Endothelial cell (in vitro differentiated cells): ENCODE data around the gene PLCB3. TPM values are rescaled to one million over a fixed set of nuclear protein-coding genes. Genes with fewer than 3 reads are reported as not detected.

Experiments
- DNase-seq: peaks from one replicate; pipeline ENCODE4 v3.0.0; 2021; ENCODE audit warnings: low spot score
- H3K27ac Mint-ChIP-seq: one replicate; pipeline ENCODE4 v1.8.0; 2021; ENCODE audit warnings: mixed read lengths, inconsistent platforms; ENCODE audit not compliant: unreplicated experiment
- H3K27me3 Mint-ChIP-seq: one replicate; pipeline ENCODE4 v1.8.0; 2021; ENCODE audit warnings: mild to moderate bottlenecking, moderate library complexity, mixed read lengths, inconsistent platforms; ENCODE audit not compliant: unreplicated experiment
- H3K36me3 Mint-ChIP-seq: one replicate; pipeline ENCODE4 v1.8.0; 2021; ENCODE audit warnings: mild to moderate bottlenecking, low read depth, mixed read lengths, inconsistent platforms; ENCODE audit not compliant: unreplicated experiment
- H3K4me1 Mint-ChIP-seq: one replicate; pipeline ENCODE4 v1.8.0; 2021; ENCODE audit warnings: mild to moderate bottlenecking, mixed read lengths, inconsistent platforms; ENCODE audit not compliant: unreplicated experiment
- H3K4me3 Mint-ChIP-seq: one replicate; pipeline ENCODE4 v1.8.0; 2021; ENCODE audit warnings: mild to moderate bottlenecking, mixed read lengths, inconsistent platforms; ENCODE audit not compliant: unreplicated experiment
- H3K9me3 Mint-ChIP-seq: one replicate; pipeline ENCODE4 v1.8.0; 2021; ENCODE audit warnings: mixed read lengths, inconsistent platforms; ENCODE audit not compliant: unreplicated experiment
- total RNA-seq: library from RNA; stranded (reverse); fragmentation: NEBNext Ultra II Directional; extraction: Animal tissue kit (Norgen Biotek cat#: 25700); gene quantifications from one replicate; pipeline ENCODE4 v1.2.1, GENCODE V29; 2021; ENCODE audit not compliant: unreplicated experiment
- TF ChIP-seq, protein P1 (sequence below): fragments of 200-600 bp; sonication (generic); IDR thresholded peaks from one replicate; pipeline ENCODE4 v1.5.0; 2021; ENCODE audit warnings: antibody characterized with exemption; ENCODE audit not compliant: unreplicated experiment

The PLCB3 gene
- total RNA-seq, 1 donor from 2014 or later, result 51.0 TPM

DNA sequence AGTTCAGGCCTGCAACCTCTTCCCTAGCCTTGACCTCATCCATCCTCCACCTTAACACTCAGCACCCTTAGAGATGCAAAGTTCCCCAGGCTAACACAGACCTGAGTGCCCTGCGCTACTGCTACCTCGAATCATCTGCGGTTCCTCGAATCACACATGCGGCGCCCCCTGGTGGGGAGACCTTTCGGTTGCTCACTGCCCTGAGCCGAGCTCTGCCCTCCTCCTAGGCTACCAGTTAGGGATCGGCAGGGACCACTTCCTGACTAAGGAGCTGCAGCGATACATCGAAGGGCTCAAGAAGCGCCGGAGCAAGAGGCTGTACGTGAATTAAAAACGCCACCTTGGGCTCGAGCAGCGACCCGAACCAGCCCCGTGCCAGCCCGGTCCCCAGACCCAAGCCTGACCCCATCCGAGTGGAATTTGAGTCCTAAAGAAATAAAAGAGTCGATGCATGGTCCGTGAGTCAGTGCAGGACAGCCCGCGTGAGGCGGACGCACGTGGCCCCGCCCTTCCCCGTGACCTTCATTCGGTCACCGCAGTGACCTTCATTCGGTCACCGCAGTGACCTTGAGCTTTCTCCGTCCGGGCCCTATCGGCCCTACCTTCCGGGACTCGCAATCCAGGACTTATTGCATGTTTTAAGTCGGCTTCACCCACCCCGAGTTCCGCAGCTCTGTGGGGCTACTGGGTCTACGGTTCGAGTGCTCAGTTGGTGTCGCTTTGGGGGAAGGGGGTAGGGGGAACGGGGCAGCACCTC, 53.2 kb downstream of the PLCB3 start:
- no peak overlapping the region for H3K27ac Mint-ChIP-seq
- H3K27me3 Mint-ChIP-seq, result peaks cover 6% of the 10 kb centered on the region
- peaks cover 10% of the 10 kb centered on the region for H3K4me1 Mint-ChIP-seq
- peak overlapping the region; percentile 89 for H3K4me3 Mint-ChIP-seq
- no peaks in the 10 kb centered on the region for H3K9me3 Mint-ChIP-seq
- peak; percentile 96 for DNase-seq
- H3K36me3 Mint-ChIP-seq, result peaks cover 8% of the 10 kb centered on the region
- TF ChIP-seq, protein P1, sequence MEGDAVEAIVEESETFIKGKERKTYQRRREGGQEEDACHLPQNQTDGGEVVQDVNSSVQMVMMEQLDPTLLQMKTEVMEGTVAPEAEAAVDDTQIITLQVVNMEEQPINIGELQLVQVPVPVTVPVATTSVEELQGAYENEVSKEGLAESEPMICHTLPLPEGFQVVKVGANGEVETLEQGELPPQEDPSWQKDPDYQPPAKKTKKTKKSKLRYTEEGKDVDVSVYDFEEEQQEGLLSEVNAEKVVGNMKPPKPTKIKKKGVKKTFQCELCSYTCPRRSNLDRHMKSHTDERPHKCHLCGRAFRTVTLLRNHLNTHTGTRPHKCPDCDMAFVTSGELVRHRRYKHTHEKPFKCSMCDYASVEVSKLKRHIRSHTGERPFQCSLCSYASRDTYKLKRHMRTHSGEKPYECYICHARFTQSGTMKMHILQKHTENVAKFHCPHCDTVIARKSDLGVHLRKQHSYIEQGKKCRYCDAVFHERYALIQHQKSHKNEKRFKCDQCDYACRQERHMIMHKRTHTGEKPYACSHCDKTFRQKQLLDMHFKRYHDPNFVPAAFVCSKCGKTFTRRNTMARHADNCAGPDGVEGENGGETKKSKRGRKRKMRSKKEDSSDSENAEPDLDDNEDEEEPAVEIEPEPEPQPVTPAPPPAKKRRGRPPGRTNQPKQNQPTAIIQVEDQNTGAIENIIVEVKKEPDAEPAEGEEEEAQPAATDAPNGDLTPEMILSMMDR, result peak; percentile 86

- Mint-ChIP-seq H3K4me3 (peak within 1 kb of the TSS; percentile 97), H3K9me3 (no peaks in the 10 kb centered on the region), H3K36me3 (peaks cover 8% of the 10 kb centered on the region), H3K27ac (peak within 1 kb of the TSS; percentile 67), H3K4me1 (peaks cover 10% of the 10 kb centered on the region), H3K27me3 (peaks cover 6% of the 10 kb centered on the region)
- DNase-seq, result peak; percentile 100
- TF ChIP-seq, protein P1, result no peak
Measured at GRCh38 chr11:64305075-64305690, 53.9 kb downstream of the PLCB3 start, which contains the start of gene ESRRA. Gene ESRRA (plus strand): TSS chr11:64305524. CDS start chr11:64307180, 1,656 bp downstream.

DNA sequence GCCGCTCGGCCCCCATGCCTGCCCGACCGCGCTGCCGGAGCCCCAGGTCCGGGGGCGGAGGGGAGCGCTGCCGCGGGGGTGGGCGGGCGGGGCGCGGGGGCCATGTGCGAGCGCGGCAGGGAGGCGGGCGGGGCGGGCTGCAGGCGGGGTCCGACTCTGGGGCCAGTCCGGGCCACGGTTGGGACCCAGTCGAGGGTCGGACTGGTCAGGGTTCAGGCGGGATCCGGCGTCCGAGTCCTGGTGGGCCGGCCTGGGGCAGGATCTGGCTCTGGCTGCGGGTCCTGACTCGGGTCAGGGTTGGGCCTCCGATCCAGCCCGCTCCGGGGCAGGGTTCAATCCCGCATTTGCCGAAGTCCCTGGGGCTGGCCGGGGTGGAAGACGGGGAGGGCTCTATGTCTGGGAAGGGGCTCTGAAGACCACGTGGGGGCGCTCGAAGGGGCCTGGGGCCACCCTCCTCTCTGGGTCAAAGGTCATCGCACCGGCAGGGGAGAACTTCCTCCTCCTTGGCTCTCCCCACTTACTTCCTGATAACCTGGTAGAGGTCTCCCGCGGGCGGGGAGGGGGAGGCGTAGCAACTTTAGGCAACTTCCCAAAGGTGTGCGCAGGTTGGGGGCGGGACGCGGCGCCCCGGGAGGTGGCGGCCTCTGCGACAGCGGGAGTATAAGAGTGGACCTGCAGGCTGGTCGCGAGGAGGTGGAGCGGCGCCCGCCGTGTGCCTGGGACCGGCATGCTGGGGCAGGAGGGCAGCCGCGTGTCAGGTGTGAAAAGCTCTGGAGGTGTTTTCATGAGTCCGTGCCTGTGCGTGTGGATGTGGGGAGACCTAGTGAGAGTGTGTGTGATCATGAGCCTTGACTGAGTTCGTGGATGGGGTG, 54.6 kb downstream of the PLCB3 start:
- no peaks in the 10 kb centered on the region for H3K9me3 Mint-ChIP-seq
- TF ChIP-seq, protein P1, result peak; percentile 62
- H3K36me3 Mint-ChIP-seq, result peaks cover 8% of the 10 kb centered on the region
- peak overlapping the region; percentile 67 for H3K27ac Mint-ChIP-seq
- H3K4me1 Mint-ChIP-seq, result peaks cover 11% of the 10 kb centered on the region
- peaks cover 4% of the 10 kb centered on the region for H3K27me3 Mint-ChIP-seq
- DNase-seq, result peak; percentile 63
- peak overlapping the region; percentile 97 for H3K4me3 Mint-ChIP-seq

GRCh38 chr11:64306563-64306875, 55.2 kb downstream of the PLCB3 start:
- peak overlapping the region; percentile 97 for H3K4me3 Mint-ChIP-seq
- DNase-seq, result no peak
- peaks cover 12% of the 10 kb centered on the region for H3K4me1 Mint-ChIP-seq
- H3K36me3 Mint-ChIP-seq, result peaks cover 8% of the 10 kb centered on the region
- H3K27ac Mint-ChIP-seq, result peak overlapping the region; percentile 67
- H3K9me3 Mint-ChIP-seq, result no peaks in the 10 kb centered on the region
- peaks cover 4% of the 10 kb centered on the region for H3K27me3 Mint-ChIP-seq
- TF ChIP-seq, protein P1, result no peak
